ENCODE data around the gene ZCCHC10.
"Not testable (repeated sequence)": the region's sequence is repeated elsewhere in the genome, so short reads cannot be mapped to it uniquely, and the experiment has no call there.

The ZCCHC10 gene

DNA sequence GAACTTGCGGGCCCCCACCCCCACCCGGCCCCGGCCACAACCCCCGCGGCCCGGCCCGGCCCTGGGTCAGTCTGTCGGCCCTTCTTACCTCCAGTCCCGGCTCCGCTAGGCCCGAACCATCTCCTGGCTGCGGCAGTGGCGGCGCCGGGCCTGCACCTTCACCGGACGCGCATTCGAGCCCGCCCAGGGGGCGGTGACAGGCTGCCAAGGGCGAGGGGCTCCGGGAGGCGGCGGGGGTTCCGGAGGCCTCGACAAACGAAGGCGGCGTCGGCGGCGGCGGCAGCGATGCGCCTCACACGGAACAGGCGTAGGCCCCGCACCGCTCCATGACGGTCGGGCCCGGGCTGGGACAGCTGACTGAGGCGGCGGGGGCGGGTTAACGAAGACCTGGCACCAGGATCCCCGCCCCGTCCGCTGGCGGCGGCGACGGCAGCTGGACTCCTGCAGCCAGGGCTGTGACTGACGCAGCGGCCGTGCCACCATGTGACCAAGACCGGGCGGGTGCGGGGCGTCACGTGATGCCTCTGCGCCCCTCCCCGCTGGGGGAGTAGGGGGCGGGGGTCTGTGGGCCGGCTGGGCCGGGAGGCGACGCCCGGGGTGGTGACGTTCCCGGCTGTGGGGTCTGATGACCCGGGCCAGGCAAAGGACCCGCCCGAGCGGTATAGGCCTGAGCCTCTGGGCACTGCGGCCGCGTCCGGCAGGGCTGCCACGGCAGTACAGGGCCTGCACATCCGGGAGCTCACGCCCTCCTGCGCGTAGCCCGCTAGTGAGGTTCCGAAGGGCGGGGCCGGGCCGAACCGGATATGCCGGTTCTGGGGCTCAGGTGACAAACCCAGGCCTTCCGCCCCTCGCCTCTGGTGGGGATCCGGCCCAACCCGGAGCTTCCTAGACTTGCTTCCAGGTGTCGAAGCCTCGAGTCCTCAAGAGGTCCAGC lies 62.9 kb downstream of the ZCCHC10 start, which contains the start of gene AFF4:
Gene AFF4 (minus strand): TSS at position 464 of the 934 bp plus-strand sequence. CDS start 26,445 bp downstream, outside the sequence.
- TF ChIP-seq ESRRG (CRISPR knock-in tag; IDR thresholded peaks at IDR 0.05) (no peak), SNAI2 (CRISPR knock-in tag; IDR thresholded peaks at IDR 0.05) (no peak), GLIS3 (CRISPR knock-in tag; IDR thresholded peaks at IDR 0.05) (peak; percentile 61; the same call in 1 of the 2 replicates), ZFP3 (CRISPR knock-in tag; IDR thresholded peaks at IDR 0.05) (0 out of 2 replicates have a peak, but pooled peaks have one; percentile 24)
- TF ChIP-seq, protein P1, sequence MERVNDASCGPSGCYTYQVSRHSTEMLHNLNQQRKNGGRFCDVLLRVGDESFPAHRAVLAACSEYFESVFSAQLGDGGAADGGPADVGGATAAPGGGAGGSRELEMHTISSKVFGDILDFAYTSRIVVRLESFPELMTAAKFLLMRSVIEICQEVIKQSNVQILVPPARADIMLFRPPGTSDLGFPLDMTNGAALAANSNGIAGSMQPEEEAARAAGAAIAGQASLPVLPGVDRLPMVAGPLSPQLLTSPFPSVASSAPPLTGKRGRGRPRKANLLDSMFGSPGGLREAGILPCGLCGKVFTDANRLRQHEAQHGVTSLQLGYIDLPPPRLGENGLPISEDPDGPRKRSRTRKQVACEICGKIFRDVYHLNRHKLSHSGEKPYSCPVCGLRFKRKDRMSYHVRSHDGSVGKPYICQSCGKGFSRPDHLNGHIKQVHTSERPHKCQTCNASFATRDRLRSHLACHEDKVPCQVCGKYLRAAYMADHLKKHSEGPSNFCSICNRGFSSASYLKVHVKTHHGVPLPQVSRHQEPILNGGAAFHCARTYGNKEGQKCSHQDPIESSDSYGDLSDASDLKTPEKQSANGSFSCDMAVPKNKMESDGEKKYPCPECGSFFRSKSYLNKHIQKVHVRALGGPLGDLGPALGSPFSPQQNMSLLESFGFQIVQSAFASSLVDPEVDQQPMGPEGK (CRISPR knock-in tag; IDR thresholded peaks at IDR 0.05; ENCODE audit: borderline replicate concordance), result peak; percentile 78; the same call in 1 of the 2 replicates
- ATAC-seq, result peak; percentile 95

DNA sequence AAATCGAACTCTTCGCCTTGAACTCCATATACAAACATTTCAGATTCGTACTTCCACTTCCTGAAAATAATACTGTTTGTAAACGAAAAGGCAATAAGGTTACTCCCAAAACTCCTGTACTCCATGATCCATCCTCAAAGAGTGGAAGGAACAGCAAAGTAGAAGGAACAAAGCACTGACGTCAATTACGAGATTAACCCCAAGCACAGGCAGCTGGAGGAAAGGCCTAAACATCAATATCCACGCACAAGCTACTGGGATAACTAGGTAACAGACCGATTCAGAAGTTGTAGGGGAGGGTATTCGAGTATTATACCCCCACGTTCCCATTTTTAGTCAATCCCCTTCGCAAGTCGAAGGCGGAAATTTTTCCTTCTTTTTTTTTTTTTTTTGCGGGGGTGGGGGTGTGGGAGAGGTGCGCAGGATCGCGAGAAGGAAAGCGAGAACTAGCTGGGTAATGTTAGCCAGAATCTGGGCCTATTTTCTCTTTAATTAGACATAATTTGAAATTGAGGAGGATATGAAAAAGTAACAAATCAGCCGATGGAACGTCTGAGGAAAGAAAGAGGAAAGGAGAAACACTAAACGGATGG lies 63.8 kb downstream of the ZCCHC10 start:
- TF ChIP-seq GLIS3 (CRISPR knock-in tag; IDR thresholded peaks at IDR 0.05), result no peak
- TF ChIP-seq, protein P1 (CRISPR knock-in tag; IDR thresholded peaks at IDR 0.05; ENCODE audit: borderline replicate concordance), result no peak
- no peak for TF ChIP-seq ZNF8 (CRISPR knock-in tag; IDR thresholded peaks at IDR 0.05)
- TF ChIP-seq, protein P2, sequence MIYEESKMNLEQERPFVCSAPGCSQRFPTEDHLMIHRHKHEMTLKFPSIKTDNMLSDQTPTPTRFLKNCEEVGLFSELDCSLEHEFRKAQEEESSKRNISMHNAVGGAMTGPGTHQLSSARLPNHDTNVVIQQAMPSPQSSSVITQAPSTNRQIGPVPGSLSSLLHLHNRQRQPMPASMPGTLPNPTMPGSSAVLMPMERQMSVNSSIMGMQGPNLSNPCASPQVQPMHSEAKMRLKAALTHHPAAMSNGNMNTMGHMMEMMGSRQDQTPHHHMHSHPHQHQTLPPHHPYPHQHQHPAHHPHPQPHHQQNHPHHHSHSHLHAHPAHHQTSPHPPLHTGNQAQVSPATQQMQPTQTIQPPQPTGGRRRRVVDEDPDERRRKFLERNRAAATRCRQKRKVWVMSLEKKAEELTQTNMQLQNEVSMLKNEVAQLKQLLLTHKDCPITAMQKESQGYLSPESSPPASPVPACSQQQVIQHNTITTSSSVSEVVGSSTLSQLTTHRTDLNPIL (CRISPR knock-in tag; IDR thresholded peaks at IDR 0.05; ENCODE audit: low read depth), result no peak
- no peak for TF ChIP-seq ZC3H10 (CRISPR knock-in tag; IDR thresholded peaks at IDR 0.05)
- no peak for TF ChIP-seq ESRRG (CRISPR knock-in tag; IDR thresholded peaks at IDR 0.05)
- no peak for TF ChIP-seq ISL1 (CRISPR knock-in tag; IDR thresholded peaks at IDR 0.05)
- no peak for TF ChIP-seq CSDC2 (CRISPR knock-in tag; IDR thresholded peaks at IDR 0.05)
- TF ChIP-seq, protein P3, sequence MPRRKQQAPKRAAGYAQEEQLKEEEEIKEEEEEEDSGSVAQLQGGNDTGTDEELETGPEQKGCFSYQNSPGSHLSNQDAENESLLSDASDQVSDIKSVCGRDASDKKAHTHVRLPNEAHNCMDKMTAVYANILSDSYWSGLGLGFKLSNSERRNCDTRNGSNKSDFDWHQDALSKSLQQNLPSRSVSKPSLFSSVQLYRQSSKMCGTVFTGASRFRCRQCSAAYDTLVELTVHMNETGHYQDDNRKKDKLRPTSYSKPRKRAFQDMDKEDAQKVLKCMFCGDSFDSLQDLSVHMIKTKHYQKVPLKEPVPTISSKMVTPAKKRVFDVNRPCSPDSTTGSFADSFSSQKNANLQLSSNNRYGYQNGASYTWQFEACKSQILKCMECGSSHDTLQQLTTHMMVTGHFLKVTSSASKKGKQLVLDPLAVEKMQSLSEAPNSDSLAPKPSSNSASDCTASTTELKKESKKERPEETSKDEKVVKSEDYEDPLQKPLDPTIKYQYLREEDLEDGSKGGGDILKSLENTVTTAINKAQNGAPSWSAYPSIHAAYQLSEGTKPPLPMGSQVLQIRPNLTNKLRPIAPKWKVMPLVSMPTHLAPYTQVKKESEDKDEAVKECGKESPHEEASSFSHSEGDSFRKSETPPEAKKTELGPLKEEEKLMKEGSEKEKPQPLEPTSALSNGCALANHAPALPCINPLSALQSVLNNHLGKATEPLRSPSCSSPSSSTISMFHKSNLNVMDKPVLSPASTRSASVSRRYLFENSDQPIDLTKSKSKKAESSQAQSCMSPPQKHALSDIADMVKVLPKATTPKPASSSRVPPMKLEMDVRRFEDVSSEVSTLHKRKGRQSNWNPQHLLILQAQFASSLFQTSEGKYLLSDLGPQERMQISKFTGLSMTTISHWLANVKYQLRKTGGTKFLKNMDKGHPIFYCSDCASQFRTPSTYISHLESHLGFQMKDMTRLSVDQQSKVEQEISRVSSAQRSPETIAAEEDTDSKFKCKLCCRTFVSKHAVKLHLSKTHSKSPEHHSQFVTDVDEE (CRISPR knock-in tag; IDR thresholded peaks at IDR 0.05), result no peak
- TF ChIP-seq, protein P4, sequence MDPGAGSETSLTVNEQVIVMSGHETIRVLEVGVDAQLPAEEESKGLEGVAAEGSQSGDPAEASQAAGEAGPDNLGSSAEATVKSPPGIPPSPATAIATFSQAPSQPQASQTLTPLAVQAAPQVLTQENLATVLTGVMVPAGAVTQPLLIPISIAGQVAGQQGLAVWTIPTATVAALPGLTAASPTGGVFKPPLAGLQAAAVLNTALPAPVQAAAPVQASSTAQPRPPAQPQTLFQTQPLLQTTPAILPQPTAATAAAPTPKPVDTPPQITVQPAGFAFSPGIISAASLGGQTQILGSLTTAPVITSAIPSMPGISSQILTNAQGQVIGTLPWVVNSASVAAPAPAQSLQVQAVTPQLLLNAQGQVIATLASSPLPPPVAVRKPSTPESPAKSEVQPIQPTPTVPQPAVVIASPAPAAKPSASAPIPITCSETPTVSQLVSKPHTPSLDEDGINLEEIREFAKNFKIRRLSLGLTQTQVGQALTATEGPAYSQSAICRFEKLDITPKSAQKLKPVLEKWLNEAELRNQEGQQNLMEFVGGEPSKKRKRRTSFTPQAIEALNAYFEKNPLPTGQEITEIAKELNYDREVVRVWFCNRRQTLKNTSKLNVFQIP (CRISPR knock-in tag; IDR thresholded peaks at IDR 0.05; ENCODE audit: borderline replicate concordance, low read depth), result no peak
- TF ChIP-seq TOX (CRISPR knock-in tag; IDR thresholded peaks at IDR 0.05; ENCODE audit: borderline replicate concordance), result no peak
- TF ChIP-seq ARNTL (CRISPR knock-in tag; IDR thresholded peaks at IDR 0.05; ENCODE audit: borderline replicate concordance, low read depth), result no peak
- no peak for TF ChIP-seq ZFP3 (CRISPR knock-in tag; IDR thresholded peaks at IDR 0.05)
- no peak for TF ChIP-seq ZFP30 (CRISPR knock-in tag; IDR thresholded peaks at IDR 0.05)
- no peak for TF ChIP-seq OSR1 (CRISPR knock-in tag; IDR thresholded peaks at IDR 0.05)
- no peak for TF ChIP-seq ZNF565 (CRISPR knock-in tag; conservative IDR thresholded peaks at IDR 0.05; ENCODE audit: low read depth)
- peak; percentile 56 for ATAC-seq

DNA sequence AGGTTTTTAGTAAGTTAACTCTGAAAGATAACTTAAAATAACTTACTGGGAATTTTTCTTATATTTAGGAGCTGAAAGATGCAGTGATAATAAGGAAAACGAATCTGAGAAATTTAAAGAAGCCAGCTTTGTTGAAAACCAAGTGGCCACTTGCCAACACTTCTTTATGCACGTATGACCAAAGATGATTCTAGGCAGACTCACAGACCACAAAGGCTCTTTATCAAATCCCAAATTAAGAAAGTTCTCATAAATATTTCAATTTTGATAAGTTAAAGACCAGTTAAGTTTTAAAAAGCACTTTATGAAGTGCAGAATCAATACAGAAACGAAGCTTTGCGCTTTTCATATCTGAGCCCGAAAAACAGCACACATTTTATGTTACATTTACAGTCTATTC lies 64.5 kb downstream of the ZCCHC10 start:
- ATAC-seq, result no peak
- TF ChIP-seq RARB (CRISPR knock-in tag; IDR thresholded peaks at IDR 0.05), result no peak
- no peak for TF ChIP-seq ARNTL (CRISPR knock-in tag; IDR thresholded peaks at IDR 0.05; ENCODE audit: borderline replicate concordance, low read depth)
- TF ChIP-seq ZNF8 (CRISPR knock-in tag; IDR thresholded peaks at IDR 0.05), result no peak
- TF ChIP-seq ZC3H10 (CRISPR knock-in tag; IDR thresholded peaks at IDR 0.05), result no peak
- TF ChIP-seq TOX (CRISPR knock-in tag; IDR thresholded peaks at IDR 0.05; ENCODE audit: borderline replicate concordance), result no peak
- no peak for TF ChIP-seq ZFP30 (CRISPR knock-in tag; IDR thresholded peaks at IDR 0.05)
- no peak for TF ChIP-seq SNAI2 (CRISPR knock-in tag; IDR thresholded peaks at IDR 0.05)
- no peak for TF ChIP-seq TCF4 (CRISPR knock-in tag; IDR thresholded peaks at IDR 0.05; ENCODE audit: borderline replicate concordance)
- TF ChIP-seq ZNF565 (CRISPR knock-in tag; conservative IDR thresholded peaks at IDR 0.05; ENCODE audit: low read depth), result no peak
- TF ChIP-seq ISL1 (CRISPR knock-in tag; IDR thresholded peaks at IDR 0.05), result no peak
- TF ChIP-seq PPARA (CRISPR knock-in tag; IDR thresholded peaks at IDR 0.05; ENCODE audit: borderline replicate concordance), result no peak
- TF ChIP-seq OSR1 (CRISPR knock-in tag; IDR thresholded peaks at IDR 0.05), result no peak

DNA sequence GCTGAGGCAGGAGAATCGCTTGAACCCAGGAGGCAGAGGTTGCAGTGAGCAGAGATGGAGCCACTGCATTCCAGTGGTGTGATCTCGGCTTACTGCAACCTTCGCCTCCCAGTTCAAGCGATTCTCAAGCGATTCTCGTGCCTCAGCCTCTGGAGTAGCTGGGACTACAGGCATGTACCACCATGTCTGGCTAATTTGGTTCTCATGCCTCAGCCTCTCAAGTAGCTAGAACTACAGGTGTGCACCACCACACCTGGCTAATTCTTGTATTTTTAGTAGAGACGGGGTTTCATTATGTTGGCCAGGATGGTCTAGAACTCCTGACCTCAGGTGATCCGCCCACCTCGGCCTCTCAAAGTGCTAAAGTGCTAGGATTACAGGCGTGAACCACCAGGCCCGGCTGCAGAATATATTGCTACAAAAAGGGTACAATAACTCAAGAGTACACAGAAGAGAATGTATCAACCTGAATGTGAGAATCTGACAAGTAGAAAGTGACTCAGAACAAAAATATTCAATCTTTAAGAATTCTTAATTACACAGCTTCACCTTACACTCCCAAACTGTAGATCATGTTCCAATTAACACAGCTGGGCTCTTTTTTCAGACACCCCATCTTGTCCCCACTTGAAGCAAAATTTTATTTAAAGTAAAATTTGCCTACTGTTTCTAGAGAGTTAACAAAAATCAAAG lies 65.1 kb downstream of the ZCCHC10 start:
- not testable (repeated sequence) for ATAC-seq

DNA sequence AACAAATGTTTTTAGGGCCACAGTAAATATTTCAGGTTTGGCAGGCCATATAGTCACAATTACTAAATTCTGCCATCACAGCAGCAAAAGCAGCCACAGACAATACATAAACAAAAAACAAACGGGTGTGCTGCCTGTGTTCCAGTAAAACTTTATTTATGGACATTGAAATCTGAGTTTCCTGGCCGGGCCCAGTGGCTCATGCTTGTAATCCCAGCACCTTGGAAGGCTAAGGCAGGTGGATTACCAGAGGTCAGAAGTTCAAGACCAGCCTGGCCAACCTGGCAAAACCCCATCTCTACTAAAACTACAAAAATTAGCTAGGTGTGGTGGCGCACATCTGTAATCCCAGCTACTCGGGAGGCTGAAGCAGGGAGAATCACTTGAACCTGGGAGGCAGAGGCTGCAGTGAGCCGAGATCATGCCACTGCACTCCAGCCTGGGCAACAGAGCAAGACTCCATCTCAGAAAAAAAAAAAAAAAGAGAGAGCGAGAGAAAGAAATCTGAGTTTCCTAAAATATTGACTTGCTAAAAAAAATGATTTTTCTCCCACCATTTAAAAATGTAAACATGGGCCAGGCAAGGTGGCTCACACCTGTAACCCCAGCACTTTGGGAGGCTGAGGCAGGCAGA lies 70.1 kb downstream of the ZCCHC10 start:
- ATAC-seq, result not testable (repeated sequence)

Measured in SK-N-SH treated with all-trans-retinoic acid at 6 μM for 48 hours (cell line).